Body of pancreas (tissue), 4 donors: ENCODE data around the gene MLNR. TPM values are rescaled to one million over a fixed set of nuclear protein-coding genes. Genes with fewer than 3 reads are reported as not detected.

ENCODE experiments used
- ATAC-seq: fragments of 150-250 bp; one replicate; pipeline ENCODE4 v1.9.1; 2016
- DNase-seq, 4 donors: peaks; one replicate each; pipeline ENCODE4 v3.0.0-alpha.2; 2019
- H3K27ac ChIP-seq, 4 donors: fragments of 200-600 bp; sonication (generic); 1 replicate in 3 of 4; 2 replicates in 1 of 4; pipeline versions ENCODE4 v1.5.1 to v1.6.1; 2016 to 2019; ENCODE audit warnings: mild to moderate bottlenecking in 1 of 4, mixed read lengths in 1 of 4, moderate library complexity in 1 of 4
- H3K27me3 ChIP-seq, 2 donors: fragments of 200-600 bp; sonication (generic); one replicate each; pipeline ENCODE4 v1.6.0; 2016; ENCODE audit warnings: mild to moderate bottlenecking in 1 of 2
- H3K36me3 ChIP-seq, 2 donors: fragments of 200-600 bp; sonication (generic); replicated peaks in 1 of 2; 2 replicates each; pipeline ENCODE4 v1.5.1; 2016; ENCODE audit warnings: low read depth in 2 of 2; ENCODE audit not compliant: insufficient read depth in 1 of 2
- H3K4me1 ChIP-seq: fragments of 200-600 bp; sonication (generic); one replicate; pipeline ENCODE4 v1.6.0; 2016
- H3K4me3 ChIP-seq, 2 donors: fragments of 200-600 bp; sonication (generic); 1 replicate in 1 of 2; 2 replicates in 1 of 2; pipeline ENCODE4 v1.5.1; 2016 to 2019
- H3K9me3 ChIP-seq, 3 donors: fragments of 200-600 bp; sonication (generic); 1 replicate in 2 of 3; 2 replicates in 1 of 3; pipeline ENCODE4 v1.5.1; 2016
- POLR2A ChIP-seq, 3 donors: fragments of 450-650 bp; IDR thresholded peaks; one replicate each; pipeline ENCODE4 v1.6.1; 2016; ENCODE audit warnings: antibody characterized with exemption in 3 of 3, mild to moderate bottlenecking in 2 of 3
- WGBS, 2 donors: methylation state at CpG; one replicate each; pipeline ENCODE4 v1.1.5; 2017; 5-methylcytosine and 5-hydroxymethylcytosine counted together
- intact Hi-C: fragments of 100-400 bp; cut with DNase I; formaldehyde crosslinking; loops from one replicate; pipeline ENCODE4 v1.15.1; 2023
- total RNA-seq, 2 donors: library from RNA; depleted of rRNA; stranded (reverse); fragments of >200 nt; gene quantifications; one replicate each; pipeline ENCODE4 v1.1.0, GENCODE V29; 2016
- TF ChIP-seq, protein P1 (sequence below), 7 experiments: fragments of 450-650 bp in 4 of 7; fragments of 200-600 bp in 3 of 7; sonication (generic) in 3 of 7; IDR thresholded peaks; one replicate each; pipeline ENCODE4 v1.5.1; 2016 to 2019; ENCODE audit warnings: antibody characterized with exemption in 7 of 7

The MLNR gene
- total RNA-seq, 2 donors from 2014 or later, result not detected

DNA sequence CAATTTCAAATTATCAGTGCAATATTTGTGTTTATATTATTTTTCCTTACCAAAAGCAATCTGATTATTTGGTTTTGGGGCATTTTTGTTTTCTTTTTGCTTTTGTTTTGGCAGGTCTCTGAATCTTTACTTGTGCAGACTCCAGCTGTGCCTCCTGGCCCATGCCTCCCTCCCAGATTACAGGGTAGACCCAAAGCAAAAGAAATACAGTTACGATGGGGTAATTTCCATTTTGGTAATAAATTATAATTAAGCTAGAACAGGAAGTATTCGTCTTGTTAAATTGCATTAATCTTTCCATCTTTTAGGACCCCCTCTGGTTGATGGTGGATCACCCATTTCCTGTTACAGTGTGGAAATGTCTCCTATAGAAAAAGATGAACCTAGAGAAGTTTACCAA, 29.2 kb upstream of the MLNR start:
- intact Hi-C loops, result no loop called here
- WGBS, 2 donors, result 94 to 98% methylated on average over 2 of the region's 2 CpGs
- no peaks in the 10 kb centered on the region for H3K9me3 ChIP-seq

DNA sequence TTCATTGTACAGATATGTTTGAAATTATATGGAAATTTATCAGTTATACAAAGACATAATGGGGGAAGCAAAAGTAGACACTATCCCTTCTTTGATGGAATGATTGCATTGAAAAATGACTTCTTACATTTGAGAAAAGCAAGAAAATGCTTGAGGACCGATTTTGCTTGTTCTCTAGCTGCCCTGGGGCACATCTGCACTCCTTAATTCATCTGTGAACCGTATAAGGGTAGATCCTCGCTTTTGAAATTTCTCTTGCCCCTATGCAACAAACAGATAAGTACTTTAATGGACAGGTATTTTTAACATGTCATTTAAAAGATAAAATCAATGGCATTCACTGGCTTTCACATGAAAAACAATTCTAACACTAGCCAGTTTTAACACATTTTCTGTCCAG, 13.5 kb upstream of the MLNR start:
- 90 to 91% methylated on average over 3 of the region's 3 CpGs for WGBS, 2 donors
- DNase-seq (no peak), ATAC-seq (no peak)
- no peak overlapping the region for H3K4me3 ChIP-seq
- H3K27ac ChIP-seq, result no peak overlapping the region
- no peaks in the 10 kb centered on the region for H3K4me1 ChIP-seq
- intact Hi-C loops, result no loop called here
- H3K36me3 ChIP-seq, result peaks cover 5 to 32% of the 10 kb centered on the region in 2 donors
- TF ChIP-seq, protein P1, sequence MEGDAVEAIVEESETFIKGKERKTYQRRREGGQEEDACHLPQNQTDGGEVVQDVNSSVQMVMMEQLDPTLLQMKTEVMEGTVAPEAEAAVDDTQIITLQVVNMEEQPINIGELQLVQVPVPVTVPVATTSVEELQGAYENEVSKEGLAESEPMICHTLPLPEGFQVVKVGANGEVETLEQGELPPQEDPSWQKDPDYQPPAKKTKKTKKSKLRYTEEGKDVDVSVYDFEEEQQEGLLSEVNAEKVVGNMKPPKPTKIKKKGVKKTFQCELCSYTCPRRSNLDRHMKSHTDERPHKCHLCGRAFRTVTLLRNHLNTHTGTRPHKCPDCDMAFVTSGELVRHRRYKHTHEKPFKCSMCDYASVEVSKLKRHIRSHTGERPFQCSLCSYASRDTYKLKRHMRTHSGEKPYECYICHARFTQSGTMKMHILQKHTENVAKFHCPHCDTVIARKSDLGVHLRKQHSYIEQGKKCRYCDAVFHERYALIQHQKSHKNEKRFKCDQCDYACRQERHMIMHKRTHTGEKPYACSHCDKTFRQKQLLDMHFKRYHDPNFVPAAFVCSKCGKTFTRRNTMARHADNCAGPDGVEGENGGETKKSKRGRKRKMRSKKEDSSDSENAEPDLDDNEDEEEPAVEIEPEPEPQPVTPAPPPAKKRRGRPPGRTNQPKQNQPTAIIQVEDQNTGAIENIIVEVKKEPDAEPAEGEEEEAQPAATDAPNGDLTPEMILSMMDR (IDR thresholded peaks at IDR 0.05), result no peak
- TF ChIP-seq POLR2A (IDR thresholded peaks at IDR 0.05), result no peak
- no peaks in the 10 kb centered on the region for H3K9me3 ChIP-seq
- H3K27me3 ChIP-seq, result no peaks in the 10 kb centered on the region

More for the DNA sequence above, 29.2 kb upstream of the MLNR start:
- Histone ChIP-seq H3K27me3 (no peaks in the 10 kb centered on the region), H3K4me1 (peaks cover 9% of the 10 kb centered on the region), H3K27ac (no peak overlapping the region), H3K36me3 (peaks cover 17 to 29% of the 10 kb centered on the region in 2 donors), H3K4me3 (no peak overlapping the region)
- DNase-seq, result no peak
- no peak for ATAC-seq
- TF ChIP-seq POLR2A (IDR thresholded peaks at IDR 0.05), result no peak

DNA sequence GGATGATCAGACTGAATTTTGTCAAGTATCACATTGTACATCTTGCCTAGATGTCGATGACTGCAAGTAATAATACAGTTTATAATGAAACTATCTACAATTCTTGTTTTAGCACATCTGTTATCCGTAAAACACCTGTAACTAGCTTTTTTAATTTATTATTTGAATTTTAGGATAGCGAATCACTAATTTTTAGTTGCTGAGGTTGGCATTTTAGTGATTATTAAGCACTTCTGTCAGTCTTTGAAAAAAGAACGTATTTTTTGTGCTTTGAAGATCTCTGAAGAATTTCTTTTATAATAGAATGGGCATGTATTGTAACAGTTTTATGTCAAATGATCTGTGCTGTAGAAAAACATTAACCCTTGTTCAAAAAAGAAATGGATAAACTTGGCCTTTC, 11.5 kb upstream of the MLNR start:
- intact Hi-C loops, result no loop called here
- Histone ChIP-seq H3K4me1 (no peaks in the 10 kb centered on the region), H3K27me3 (no peaks in the 10 kb centered on the region), H3K4me3 (no peak overlapping the region), H3K9me3 (no peaks in the 10 kb centered on the region), H3K27ac (no peak overlapping the region), H3K36me3 (peaks cover 2 to 23% of the 10 kb centered on the region in 2 donors)
- no peak for TF ChIP-seq POLR2A (IDR thresholded peaks at IDR 0.05)
- TF ChIP-seq, protein P1 (IDR thresholded peaks at IDR 0.05), result no peak
- DNase-seq (no peak), ATAC-seq (no peak)
- 95% methylated on average over 4 of the region's 4 CpGs for WGBS, 2 donors

DNA sequence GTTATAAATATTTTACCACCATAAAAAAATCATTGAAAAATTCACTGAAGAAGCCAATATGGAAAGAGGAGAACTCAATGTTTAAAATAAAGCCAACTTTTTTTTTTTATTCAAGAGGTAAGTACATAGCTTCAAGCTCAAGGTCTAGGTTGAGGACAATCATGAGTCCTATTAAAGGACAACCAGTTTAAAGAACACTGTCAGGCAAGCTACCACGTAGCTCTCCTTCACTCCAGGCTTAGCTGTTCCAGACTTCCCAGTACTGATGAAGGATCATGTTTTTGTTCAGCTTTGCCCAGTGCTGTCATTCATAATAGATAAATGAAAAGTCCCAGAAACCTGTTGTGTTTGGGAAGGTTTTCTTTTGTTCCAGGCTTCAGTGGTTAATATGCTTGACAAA, 10.0 kb upstream of the MLNR start:
- Histone ChIP-seq H3K36me3 (peaks cover 0 to 12% of the 10 kb centered on the region in 2 donors), H3K4me1 (peaks cover 6% of the 10 kb centered on the region), H3K9me3 (no peaks in the 10 kb centered on the region), H3K4me3 (no peak overlapping the region), H3K27me3 (no peaks in the 10 kb centered on the region), H3K27ac (no peak overlapping the region)
- intact Hi-C loops, result no loop called here
- ATAC-seq (no peak), DNase-seq (no peak)
- no peak for TF ChIP-seq POLR2A (IDR thresholded peaks at IDR 0.05)
- TF ChIP-seq, protein P1 (IDR thresholded peaks at IDR 0.05), result no peak
- 88 to 100% methylated on average over 1 of the region's 1 CpG for WGBS, 2 donors

DNA sequence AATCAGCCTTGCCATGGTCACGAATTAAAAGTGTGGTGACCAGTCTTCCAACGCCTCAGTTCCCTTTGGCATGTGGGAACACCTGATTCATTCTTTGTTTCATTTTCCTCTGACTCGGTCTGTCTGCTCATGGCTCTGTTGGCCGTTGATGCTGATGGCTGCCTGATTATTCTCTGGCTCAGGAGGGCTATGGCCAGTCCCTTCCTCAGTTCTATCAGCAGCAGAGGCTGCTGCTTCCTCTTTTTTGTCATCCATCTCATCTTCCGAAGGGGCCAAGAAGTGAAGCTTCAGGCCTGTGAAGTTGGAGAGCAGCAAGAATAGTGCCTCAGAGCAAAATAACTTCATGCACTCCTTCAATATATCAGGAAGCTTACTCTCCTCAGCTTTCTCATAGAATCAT, 9.5 kb upstream of the MLNR start:
- H3K36me3 ChIP-seq, result peaks cover 0 to 12% of the 10 kb centered on the region in 2 donors
- 86 to 94% methylated on average over 5 of the region's 5 CpGs for WGBS, 2 donors
- ATAC-seq (no peak), DNase-seq (no peak)
- no peak overlapping the region for H3K4me3 ChIP-seq
- H3K4me1 ChIP-seq, result peaks cover 6% of the 10 kb centered on the region
- no peak for TF ChIP-seq POLR2A (IDR thresholded peaks at IDR 0.05)
- TF ChIP-seq, protein P1 (IDR thresholded peaks at IDR 0.05), result no peak
- H3K27ac ChIP-seq, result no peak overlapping the region
- H3K27me3 ChIP-seq, result no peaks in the 10 kb centered on the region
- intact Hi-C loops, result no loop called here
- H3K9me3 ChIP-seq, result no peaks in the 10 kb centered on the region
